Left lung (tissue), 10 donors: Measurements from ENCODE around the gene COL25A1. TPM values are rescaled to one million over a fixed set of nuclear protein-coding genes. Genes with fewer than 3 reads are reported as not detected.

Source experiments
- ATAC-seq: fragments of 200-7000 bp; cut with Tn5 transposase; one replicate; pipeline ENCODE4 v1.9.1; 2020; ENCODE audit warnings: moderate library complexity
- DNase-seq, 4 donors: peaks; one replicate each; pipeline ENCODE4 v3.0.0-alpha.2; 2013 to 2020
- H3K27ac ChIP-seq, 2 donors: fragments of 200-600 bp; sonication (generic) in 1 of 2; one replicate each; pipeline versions ENCODE4 v1.5.0 to v1.8.0; 2020 to 2021
- H3K27me3 ChIP-seq, 2 donors: fragments of 200-600 bp; sonication (generic) in 1 of 2; one replicate each; pipeline versions ENCODE4 v1.5.0 to v1.8.0; 2020 to 2021
- H3K36me3 ChIP-seq, 2 donors: fragments of 200-600 bp; sonication (generic) in 1 of 2; one replicate each; pipeline versions ENCODE4 v1.5.0 to v1.8.0; 2020 to 2021
- H3K4me1 ChIP-seq, 2 donors: fragments of 200-600 bp; one replicate each; pipeline ENCODE4 v1.8.0; 2021
- H3K4me3 ChIP-seq, 2 donors: fragments of 200-600 bp; sonication (generic) in 1 of 2; one replicate each; pipeline versions ENCODE4 v1.5.0 to v1.8.0; 2020 to 2021; ENCODE audit warnings: mild to moderate bottlenecking in 1 of 2
- H3K9me3 ChIP-seq, 2 donors: fragments of 200-600 bp; sonication (generic) in 1 of 2; one replicate each; pipeline versions ENCODE4 v1.5.0 to v1.8.0; 2020 to 2021
- intact Hi-C, 2 donors: fragments of 100-400 bp; cut with DNase I; formaldehyde crosslinking; loops; one replicate each; pipeline versions ENCODE4 v1.11.2 to v1.14.2; 2022
- polyA plus RNA-seq, 6 donors: library from polyadenylated mRNA; unstranded; fragments of 120-200 nt; gene quantifications; one replicate each; pipeline ENCODE4 v1.2.1, GENCODE V29; 2013; ENCODE audit not compliant: insufficient read length in 6 of 6
- total RNA-seq, 2 donors: library from RNA; stranded (reverse); fragmentation: NEBNext Ultra II Directional; extraction: Animal tissue kit (Norgen Biotek cat#: 25700); gene quantifications; one replicate each; pipeline ENCODE4 v1.2.1, GENCODE V29; 2021
- TF ChIP-seq, protein P1 (sequence below), 2 donors: fragments of 200-600 bp; sonication (generic) in 1 of 2; IDR thresholded peaks; one replicate each; pipeline versions ENCODE4 v1.5.0 to v1.8.0; 2021; ENCODE audit warnings: antibody characterized with exemption in 2 of 2
- donor health status: DM: no; HTN: yes; CAD: no.
- donor health status: DM: no; HTN: no; CAD: no.

Gene COL25A1
- total and polyA plus RNA-seq, 8 donors, result 0.13 to 1.8 (median 1.4) TPM

DNA sequence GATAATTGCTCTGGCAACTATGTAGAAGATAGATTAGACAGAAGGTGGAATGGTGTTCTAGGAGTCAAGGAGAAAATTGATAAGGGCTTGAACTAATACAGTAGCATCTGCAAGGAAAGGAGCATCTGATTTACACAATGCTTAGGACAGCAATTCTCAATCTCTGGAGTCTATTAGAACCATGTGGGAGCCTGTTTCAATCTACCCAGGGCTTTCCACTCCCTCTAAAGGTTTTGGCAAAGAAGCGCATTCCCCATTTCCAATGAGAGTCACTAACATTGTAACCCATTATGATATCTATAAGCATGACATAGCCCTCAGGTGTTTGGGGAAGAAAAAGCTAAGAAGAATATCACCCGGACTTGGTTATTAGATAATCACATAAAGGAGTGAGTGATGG is 168.2 kb downstream of the COL25A1 start:
- Histone ChIP-seq H3K4me3 (no peak overlapping the region), H3K27me3 (no peaks in the 10 kb centered on the region), H3K27ac (no peak overlapping the region), H3K9me3 (peaks cover 0 to 4% of the 10 kb centered on the region in 2 donors), H3K36me3 (no peaks in the 10 kb centered on the region), H3K4me1 (no peaks in the 10 kb centered on the region)
- no peak for ATAC-seq
- TF ChIP-seq, protein P1, sequence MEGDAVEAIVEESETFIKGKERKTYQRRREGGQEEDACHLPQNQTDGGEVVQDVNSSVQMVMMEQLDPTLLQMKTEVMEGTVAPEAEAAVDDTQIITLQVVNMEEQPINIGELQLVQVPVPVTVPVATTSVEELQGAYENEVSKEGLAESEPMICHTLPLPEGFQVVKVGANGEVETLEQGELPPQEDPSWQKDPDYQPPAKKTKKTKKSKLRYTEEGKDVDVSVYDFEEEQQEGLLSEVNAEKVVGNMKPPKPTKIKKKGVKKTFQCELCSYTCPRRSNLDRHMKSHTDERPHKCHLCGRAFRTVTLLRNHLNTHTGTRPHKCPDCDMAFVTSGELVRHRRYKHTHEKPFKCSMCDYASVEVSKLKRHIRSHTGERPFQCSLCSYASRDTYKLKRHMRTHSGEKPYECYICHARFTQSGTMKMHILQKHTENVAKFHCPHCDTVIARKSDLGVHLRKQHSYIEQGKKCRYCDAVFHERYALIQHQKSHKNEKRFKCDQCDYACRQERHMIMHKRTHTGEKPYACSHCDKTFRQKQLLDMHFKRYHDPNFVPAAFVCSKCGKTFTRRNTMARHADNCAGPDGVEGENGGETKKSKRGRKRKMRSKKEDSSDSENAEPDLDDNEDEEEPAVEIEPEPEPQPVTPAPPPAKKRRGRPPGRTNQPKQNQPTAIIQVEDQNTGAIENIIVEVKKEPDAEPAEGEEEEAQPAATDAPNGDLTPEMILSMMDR (IDR thresholded peaks at IDR 0.05), result no peak
- no peak for DNase-seq
- intact Hi-C loops, result no loop called here

DNA sequence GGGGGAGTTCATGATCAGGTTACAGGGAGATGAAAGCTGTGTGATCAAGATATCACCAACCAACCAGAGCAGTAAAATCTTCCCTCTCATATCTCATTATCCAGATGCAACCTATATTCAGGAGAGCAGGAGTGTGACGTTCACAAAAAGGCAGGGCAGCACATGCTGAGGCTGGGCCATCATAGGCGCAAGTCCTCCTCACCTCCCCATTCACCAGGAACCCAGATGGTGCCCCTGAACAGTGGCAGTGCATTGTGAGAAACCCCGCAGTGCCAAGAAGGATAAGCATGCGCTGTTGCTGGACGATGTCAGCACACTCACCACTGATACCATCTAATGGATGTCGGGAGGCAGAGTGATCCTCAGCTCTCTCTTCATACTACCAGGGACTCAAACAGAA is 170.9 kb downstream of the COL25A1 start:
- Histone ChIP-seq H3K27ac (no peak overlapping the region), H3K9me3 (no peaks in the 10 kb centered on the region), H3K36me3 (no peaks in the 10 kb centered on the region), H3K4me3 (no peak overlapping the region), H3K27me3 (no peaks in the 10 kb centered on the region), H3K4me1 (no peaks in the 10 kb centered on the region)
- ATAC-seq (no peak), DNase-seq (peak in 1 of 4 donors; percentile 13)
- intact Hi-C loops, result no loop called here
- TF ChIP-seq, protein P1 (IDR thresholded peaks at IDR 0.05), result no peak

DNA sequence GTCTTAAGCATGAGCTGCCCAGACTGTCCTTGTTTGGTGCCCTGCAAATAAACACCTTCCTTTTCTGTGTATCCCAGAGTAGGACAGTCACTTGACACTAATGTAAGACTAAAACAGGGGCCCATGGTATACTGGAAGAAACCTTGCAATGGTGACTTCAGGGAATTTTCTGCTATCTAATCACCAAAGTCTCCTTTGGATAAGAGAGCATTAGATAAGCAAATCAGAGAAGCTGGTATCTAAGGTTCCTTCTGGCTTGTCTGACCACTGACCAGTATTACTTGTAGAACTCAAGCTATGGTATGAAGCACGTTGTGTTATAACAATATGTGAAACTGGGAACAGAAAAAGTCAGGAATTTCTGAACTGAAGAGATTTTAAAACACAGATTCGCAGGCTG is 173.9 kb downstream of the COL25A1 start:
- H3K4me1 ChIP-seq, result no peaks in the 10 kb centered on the region
- H3K9me3 ChIP-seq, result no peaks in the 10 kb centered on the region
- no peaks in the 10 kb centered on the region for H3K36me3 ChIP-seq
- DNase-seq (no peak), ATAC-seq (no peak)
- H3K27ac ChIP-seq, result no peak overlapping the region
- H3K4me3 ChIP-seq, result no peak overlapping the region
- intact Hi-C loops, result no loop called here
- TF ChIP-seq, protein P1 (IDR thresholded peaks at IDR 0.05), result no peak
- H3K27me3 ChIP-seq, result no peaks in the 10 kb centered on the region

DNA sequence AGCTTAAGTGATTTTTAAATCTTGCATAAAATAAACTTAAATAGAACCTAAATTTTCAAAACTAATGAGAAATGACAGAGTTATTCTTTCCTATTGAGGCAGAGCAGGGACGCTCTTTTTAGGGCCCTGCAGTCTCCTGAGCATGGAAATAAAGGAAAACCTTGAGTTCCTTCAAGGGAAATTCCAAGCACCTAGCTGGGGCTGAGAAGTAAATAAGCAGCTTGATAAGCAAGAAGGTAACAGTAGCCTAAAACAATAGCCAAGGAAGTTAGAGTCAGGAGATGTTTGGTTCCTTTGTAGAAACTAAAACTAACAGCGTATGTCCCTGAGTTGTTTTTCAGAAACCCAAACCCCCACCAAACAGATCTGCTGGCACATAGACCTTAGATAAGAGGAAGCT is 174.6 kb downstream of the COL25A1 start:
- no peaks in the 10 kb centered on the region for H3K9me3 ChIP-seq
- H3K27me3 ChIP-seq, result no peaks in the 10 kb centered on the region
- H3K27ac ChIP-seq, result no peak overlapping the region
- no peaks in the 10 kb centered on the region for H3K4me1 ChIP-seq
- H3K4me3 ChIP-seq, result no peak overlapping the region
- intact Hi-C loops, result no loop called here
- no peaks in the 10 kb centered on the region for H3K36me3 ChIP-seq
- no peak for DNase-seq
- ATAC-seq, result no peak
- TF ChIP-seq, protein P1 (IDR thresholded peaks at IDR 0.05), result no peak

- H3K27ac ChIP-seq, result no peak overlapping the region
- ATAC-seq (no peak), DNase-seq (no peak)
- intact Hi-C loops, result no loop called here
- no peak overlapping the region for H3K4me3 ChIP-seq
- TF ChIP-seq, protein P1 (IDR thresholded peaks at IDR 0.05), result no peak
- no peaks in the 10 kb centered on the region for H3K4me1 ChIP-seq
- no peaks in the 10 kb centered on the region for H3K36me3 ChIP-seq
- no peaks in the 10 kb centered on the region for H3K9me3 ChIP-seq
- H3K27me3 ChIP-seq, result no peaks in the 10 kb centered on the region
These were observed 175.6 kb downstream of the COL25A1 start for GRCh38 chr4:109126856-109127255.
